Measurements from ENCODE around the gene SARS1. TPM values are rescaled to one million over a fixed set of nuclear protein-coding genes. Genes with fewer than 3 reads are reported as not detected.

The SARS1 gene
- total and polyA plus RNA-seq, 3 experiments from 2014 or later, result 157 to 195 (median 189) TPM

- H3K9me3 Mint-ChIP-seq, result no peaks in the 10 kb centered on the region
These were observed 40.9 kb downstream of the SARS1 start for GRCh38 chr1:109254621-109255096.

GRCh38 chr1:109255097-109255651 lies 41.5 kb downstream of the SARS1 start:
- Mint-ChIP-seq H3K27ac (no peak overlapping the region), H3K4me3 (no peak overlapping the region), H3K9me3 (no peaks in the 10 kb centered on the region), H3K36me3 (peaks cover 0 to 2% (median 0%) of the 10 kb centered on the region in 3 donors), H3K4me1 (peaks cover 0 to 34% (median 6%) of the 10 kb centered on the region in 3 donors), H3K27me3 (no peaks in the 10 kb centered on the region)
- Histone ChIP-seq H3K36me3 (ENCODE audit: insufficient read depth, low read length) (no peaks in the 10 kb centered on the region), H3K4me1 (ENCODE audit: insufficient read depth, low read length) (no peaks in the 10 kb centered on the region), H3K27me3 (ENCODE audit: insufficient read depth, low read length, poor library complexity, severe bottlenecking) (no peaks in the 10 kb centered on the region), H3K27ac (ENCODE audit: low read depth, low read length) (peak overlapping the region; percentile 38), H3K9me3 (ENCODE audit: low read length) (no peaks in the 10 kb centered on the region), H3K4me3 (ENCODE audit: low read length) (no peak overlapping the region)
- ChIA-PET POLR2A (no interaction called here), CTCF (interaction anchor here (0.6 to 1.5 kb wide), 4 partner anchors 10 to 277 kb away, joined by 3 to 5 read pairs (median 4); no protein-coding TSS in a partner anchor)
- DNase-seq, result no peak

More at GRCh38 chr1:109254621-109255096, 40.9 kb downstream of the SARS1 start:
- no peaks in the 10 kb centered on the region for H3K27me3 ChIP-seq (ENCODE audit: insufficient read depth, low read length, poor library complexity, severe bottlenecking)
- Mint-ChIP-seq H3K27me3 (no peaks in the 10 kb centered on the region), H3K4me3 (no peak overlapping the region), H3K36me3 (peaks cover 0 to 2% (median 0%) of the 10 kb centered on the region in 3 donors), H3K4me1 (peaks cover 0 to 34% (median 6%) of the 10 kb centered on the region in 3 donors), H3K27ac (no peak overlapping the region)
- H3K4me1 ChIP-seq (ENCODE audit: insufficient read depth, low read length), result no peaks in the 10 kb centered on the region
- ChIA-PET POLR2A (no interaction called here), CTCF (interaction anchor here (1.0 to 1.6 kb wide), 5 partner anchors 9 to 278 kb away, joined by 3 to 5 read pairs (median 4); no protein-coding TSS in a partner anchor)
- H3K9me3 ChIP-seq (ENCODE audit: low read length), result no peaks in the 10 kb centered on the region
- no peak overlapping the region for H3K4me3 ChIP-seq (ENCODE audit: low read length)
- DNase-seq, result no peak
- H3K27ac ChIP-seq (ENCODE audit: low read depth, low read length), result peak overlapping the region; percentile 38
- no peaks in the 10 kb centered on the region for H3K36me3 ChIP-seq (ENCODE audit: insufficient read depth, low read length)

- Histone ChIP-seq H3K27ac (ENCODE audit: low read depth, low read length) (peak overlapping the region; percentile 38), H3K27me3 (ENCODE audit: insufficient read depth, low read length, poor library complexity, severe bottlenecking) (no peaks in the 10 kb centered on the region), H3K4me3 (ENCODE audit: low read length) (no peak overlapping the region), H3K9me3 (ENCODE audit: low read length) (no peaks in the 10 kb centered on the region), H3K4me1 (ENCODE audit: insufficient read depth, low read length) (no peaks in the 10 kb centered on the region), H3K36me3 (ENCODE audit: insufficient read depth, low read length) (no peaks in the 10 kb centered on the region)
- no peak overlapping the region for H3K27ac Mint-ChIP-seq
- H3K4me3 Mint-ChIP-seq, result no peak overlapping the region
- ChIA-PET CTCF (interaction anchor here (0.6 kb wide), 1 partner anchor 10 kb away, joined by 3 read pairs; no protein-coding TSS in a partner anchor), POLR2A (no interaction called here)
- H3K27me3 Mint-ChIP-seq, result no peaks in the 10 kb centered on the region
- DNase-seq, result no peak
- no peaks in the 10 kb centered on the region for H3K9me3 Mint-ChIP-seq
- H3K36me3 Mint-ChIP-seq, result peaks cover 0 to 2% (median 0%) of the 10 kb centered on the region in 3 donors
- peaks cover 0 to 33% (median 6%) of the 10 kb centered on the region in 3 donors for H3K4me1 Mint-ChIP-seq
These were observed 42.0 kb downstream of the SARS1 start for GRCh38 chr1:109255678-109256077.

- POLR2A ChIA-PET, result no interaction called here
- H3K36me3 Mint-ChIP-seq, result peaks cover 0 to 2% (median 0%) of the 10 kb centered on the region in 3 donors
- Histone ChIP-seq H3K9me3 (ENCODE audit: low read length) (no peaks in the 10 kb centered on the region), H3K27me3 (ENCODE audit: insufficient read depth, low read length, poor library complexity, severe bottlenecking) (no peaks in the 10 kb centered on the region), H3K4me1 (ENCODE audit: insufficient read depth, low read length) (no peaks in the 10 kb centered on the region), H3K36me3 (ENCODE audit: insufficient read depth, low read length) (no peaks in the 10 kb centered on the region), H3K4me3 (ENCODE audit: low read length) (no peak overlapping the region), H3K27ac (ENCODE audit: low read depth, low read length) (no peak overlapping the region)
- no peak overlapping the region for H3K27ac Mint-ChIP-seq
- H3K4me1 Mint-ChIP-seq, result peaks cover 0 to 29% (median 6%) of the 10 kb centered on the region in 3 donors
- no peak for DNase-seq
- H3K27me3 Mint-ChIP-seq, result no peaks in the 10 kb centered on the region
- CTCF ChIA-PET, result interaction anchor here (0.6 kb wide), 1 partner anchor 10 kb away, joined by 3 read pairs; no protein-coding TSS in a partner anchor
- peak overlapping the region in 1 of 7 donors; percentile 84 for H3K4me3 Mint-ChIP-seq
- no peaks in the 10 kb centered on the region for H3K9me3 Mint-ChIP-seq
These were observed 42.4 kb downstream of the SARS1 start for GRCh38 chr1:109256085-109256484.

- no peak overlapping the region for H3K27ac ChIP-seq (ENCODE audit: low read depth, low read length)
- ChIA-PET POLR2A (no interaction called here), CTCF (interaction anchor here (0.7 to 1.3 kb wide), 2 partner anchors 276 to 297 kb away, joined by 3 to 5 read pairs; no protein-coding TSS in a partner anchor)
- H3K36me3 ChIP-seq (ENCODE audit: insufficient read depth, low read length), result no peaks in the 10 kb centered on the region
- no peaks in the 10 kb centered on the region for H3K27me3 ChIP-seq (ENCODE audit: insufficient read depth, low read length, poor library complexity, severe bottlenecking)
- Mint-ChIP-seq H3K27me3 (no peaks in the 10 kb centered on the region), H3K27ac (peak overlapping the region in 1 of 8 donors; percentile 37), H3K36me3 (peaks cover 0 to 2% (median 0%) of the 10 kb centered on the region in 3 donors), H3K4me1 (peaks cover 0 to 23% (median 6%) of the 10 kb centered on the region in 3 donors), H3K4me3 (peak overlapping the region in 1 of 7 donors; percentile 34), H3K9me3 (no peaks in the 10 kb centered on the region)
- no peaks in the 10 kb centered on the region for H3K9me3 ChIP-seq (ENCODE audit: low read length)
- H3K4me3 ChIP-seq (ENCODE audit: low read length), result no peak overlapping the region
- no peaks in the 10 kb centered on the region for H3K4me1 ChIP-seq (ENCODE audit: insufficient read depth, low read length)
- DNase-seq, result no peak
These were observed 43.4 kb downstream of the SARS1 start for GRCh38 chr1:109256971-109257681.

GRCh38 chr1:109257682-109258421 lies 44.1 kb downstream of the SARS1 start:
- Histone ChIP-seq H3K4me1 (ENCODE audit: insufficient read depth, low read length) (no peaks in the 10 kb centered on the region), H3K9me3 (ENCODE audit: low read length) (no peaks in the 10 kb centered on the region), H3K4me3 (ENCODE audit: low read length) (no peak overlapping the region), H3K27me3 (ENCODE audit: insufficient read depth, low read length, poor library complexity, severe bottlenecking) (no peaks in the 10 kb centered on the region), H3K36me3 (ENCODE audit: insufficient read depth, low read length) (no peaks in the 10 kb centered on the region), H3K27ac (ENCODE audit: low read depth, low read length) (no peak overlapping the region)
- peaks cover 0 to 16% (median 3%) of the 10 kb centered on the region in 3 donors for H3K4me1 Mint-ChIP-seq
- CTCF ChIA-PET, result interaction anchor here (1.3 kb wide), 1 partner anchor 275 kb away, joined by 5 read pairs; no protein-coding TSS in a partner anchor
- no peaks in the 10 kb centered on the region for H3K27me3 Mint-ChIP-seq
- peaks cover 0 to 2% (median 0%) of the 10 kb centered on the region in 3 donors for H3K36me3 Mint-ChIP-seq
- H3K27ac Mint-ChIP-seq, result peak overlapping the region in 1 of 8 donors; percentile 22
- POLR2A ChIA-PET, result no interaction called here
- no peak for DNase-seq
- no peak overlapping the region for H3K4me3 Mint-ChIP-seq
- no peaks in the 10 kb centered on the region for H3K9me3 Mint-ChIP-seq

GRCh38 chr1:109258481-109259466 lies 45.1 kb downstream of the SARS1 start:
- Histone ChIP-seq H3K4me1 (ENCODE audit: insufficient read depth, low read length) (no peaks in the 10 kb centered on the region), H3K27me3 (ENCODE audit: insufficient read depth, low read length, poor library complexity, severe bottlenecking) (no peaks in the 10 kb centered on the region), H3K4me3 (ENCODE audit: low read length) (no peak overlapping the region), H3K27ac (ENCODE audit: low read depth, low read length) (no peak overlapping the region), H3K36me3 (ENCODE audit: insufficient read depth, low read length) (no peaks in the 10 kb centered on the region), H3K9me3 (ENCODE audit: low read length) (no peaks in the 10 kb centered on the region)
- ChIA-PET POLR2A (no interaction called here), CTCF (no interaction called here)
- Mint-ChIP-seq H3K36me3 (peaks cover 0 to 2% (median 0%) of the 10 kb centered on the region in 3 donors), H3K27ac (no peak overlapping the region), H3K27me3 (no peaks in the 10 kb centered on the region), H3K4me1 (peaks cover 0 to 14% (median 4%) of the 10 kb centered on the region in 3 donors), H3K4me3 (no peak overlapping the region), H3K9me3 (no peaks in the 10 kb centered on the region)
- DNase-seq, result no peak

Data from CD8-positive, alpha-beta memory T cell (primary cell).